ENCODE results near the gene SLC39A9.

SLC39A9 gene

DNA sequence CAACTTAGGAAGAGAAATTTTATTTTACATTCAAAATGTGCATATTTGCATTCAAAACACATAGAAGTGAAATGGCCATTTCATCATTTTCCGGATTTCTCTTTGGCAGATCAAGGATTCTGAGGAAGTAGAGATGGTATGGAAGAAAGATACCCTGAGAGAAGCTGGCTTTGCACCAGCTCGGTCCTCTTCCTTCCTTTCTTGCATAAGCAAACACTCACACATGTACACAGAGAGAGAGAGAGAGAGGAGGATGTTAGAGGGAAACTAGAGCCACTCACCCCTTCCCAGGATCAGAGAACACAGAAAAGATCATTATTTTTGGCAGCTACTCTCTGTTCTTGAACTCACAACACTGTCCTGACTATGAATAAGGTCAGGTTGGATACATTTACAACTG lies 70.5 kb downstream of the SLC39A9 start:
- TF ChIP-seq GATA3 (IDR thresholded peaks at IDR 0.05; ENCODE audit: low read depth, low read length) = no peak

- TF ChIP-seq GATA2 (IDR thresholded peaks at IDR 0.05; ENCODE audit: low read depth, low read length) (no peak), GATA3 (IDR thresholded peaks at IDR 0.05; ENCODE audit: low read depth, low read length) (no peak)
Observed at GRCh38 chr14:69471436-69471835, 72.9 kb downstream of the SLC39A9 start.

GRCh38 chr14:69471916-69472315 lies 73.4 kb downstream of the SLC39A9 start:
- TF ChIP-seq GATA2 (IDR thresholded peaks at IDR 0.05; ENCODE audit: low read depth, low read length) (no peak), GATA3 (IDR thresholded peaks at IDR 0.05; ENCODE audit: low read depth, low read length) (no peak)

- TF ChIP-seq GATA2 (IDR thresholded peaks at IDR 0.05; ENCODE audit: low read depth, low read length) = no peak
- no peak for TF ChIP-seq GATA3 (IDR thresholded peaks at IDR 0.05; ENCODE audit: low read depth, low read length)
Observed at GRCh38 chr14:69473260-69473659, 74.8 kb downstream of the SLC39A9 start.

DNA sequence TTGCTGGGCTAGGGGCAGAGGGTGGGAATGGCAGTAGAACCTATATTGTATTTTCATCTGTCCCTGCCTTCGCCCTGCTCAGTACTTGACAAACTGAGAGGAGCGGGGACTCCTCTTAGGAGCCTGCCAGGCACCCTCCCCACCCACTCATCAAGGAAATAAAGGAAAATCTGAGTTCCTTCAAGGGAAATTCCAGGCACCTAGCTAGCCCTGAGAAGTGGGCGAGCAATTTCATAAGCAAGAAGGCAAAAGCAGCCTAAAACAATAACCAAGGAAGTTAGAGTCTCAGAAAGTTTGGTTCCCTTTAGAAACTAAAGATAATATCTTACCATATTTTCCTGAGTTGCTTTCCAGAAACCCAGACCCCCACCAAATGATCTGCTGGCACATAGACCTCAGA lies 75.5 kb downstream of the SLC39A9 start:
- no peak for TF ChIP-seq GATA3 (IDR thresholded peaks at IDR 0.05; ENCODE audit: low read depth, low read length)
- no peak for TF ChIP-seq GATA2 (IDR thresholded peaks at IDR 0.05; ENCODE audit: low read depth, low read length)

DNA sequence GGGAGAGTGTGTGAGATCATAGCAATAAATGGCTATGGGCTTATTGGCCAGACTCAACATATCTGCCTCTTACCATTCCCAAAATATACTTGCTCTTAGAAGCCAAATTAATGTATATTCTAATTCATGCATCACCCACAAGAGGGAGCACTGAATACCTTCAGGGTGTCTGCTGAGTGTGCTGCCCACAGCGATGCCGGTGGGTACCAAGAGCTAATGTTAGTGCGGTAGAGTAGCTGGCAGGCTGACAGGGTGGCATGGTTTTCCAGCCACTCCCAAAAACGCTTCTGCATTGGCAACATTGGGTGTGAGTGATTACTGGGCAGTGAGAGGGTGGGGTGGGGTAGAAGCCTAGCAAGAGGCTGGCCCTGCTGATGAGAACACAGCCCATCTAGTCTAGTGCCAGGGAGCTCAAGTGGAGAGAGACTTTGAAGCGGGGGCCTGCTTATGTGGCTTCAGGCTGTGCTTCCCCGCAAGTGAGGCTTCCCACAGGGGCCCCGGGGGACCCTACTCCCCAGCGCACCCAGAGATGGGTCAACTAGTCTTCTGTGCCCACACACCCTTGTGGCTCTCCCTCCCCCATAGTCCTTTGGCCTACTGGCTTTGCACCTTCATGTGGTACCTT lies 76.8 kb downstream of the SLC39A9 start:
- TF ChIP-seq GATA3 (IDR thresholded peaks at IDR 0.05; ENCODE audit: low read depth, low read length) = no peak
- TF ChIP-seq GATA2 (IDR thresholded peaks at IDR 0.05; ENCODE audit: low read depth, low read length) = no peak

GRCh38 chr14:69479696-69480095 lies 81.2 kb downstream of the SLC39A9 start:
- TF ChIP-seq GATA2 (IDR thresholded peaks at IDR 0.05; ENCODE audit: low read depth, low read length) (no peak), GATA3 (IDR thresholded peaks at IDR 0.05; ENCODE audit: low read depth, low read length) (no peak)

GRCh38 chr14:69480136-69480535 lies 81.6 kb downstream of the SLC39A9 start:
- TF ChIP-seq GATA3 (IDR thresholded peaks at IDR 0.05; ENCODE audit: low read depth, low read length) (no peak), GATA2 (IDR thresholded peaks at IDR 0.05; ENCODE audit: low read depth, low read length) (no peak)

DNA sequence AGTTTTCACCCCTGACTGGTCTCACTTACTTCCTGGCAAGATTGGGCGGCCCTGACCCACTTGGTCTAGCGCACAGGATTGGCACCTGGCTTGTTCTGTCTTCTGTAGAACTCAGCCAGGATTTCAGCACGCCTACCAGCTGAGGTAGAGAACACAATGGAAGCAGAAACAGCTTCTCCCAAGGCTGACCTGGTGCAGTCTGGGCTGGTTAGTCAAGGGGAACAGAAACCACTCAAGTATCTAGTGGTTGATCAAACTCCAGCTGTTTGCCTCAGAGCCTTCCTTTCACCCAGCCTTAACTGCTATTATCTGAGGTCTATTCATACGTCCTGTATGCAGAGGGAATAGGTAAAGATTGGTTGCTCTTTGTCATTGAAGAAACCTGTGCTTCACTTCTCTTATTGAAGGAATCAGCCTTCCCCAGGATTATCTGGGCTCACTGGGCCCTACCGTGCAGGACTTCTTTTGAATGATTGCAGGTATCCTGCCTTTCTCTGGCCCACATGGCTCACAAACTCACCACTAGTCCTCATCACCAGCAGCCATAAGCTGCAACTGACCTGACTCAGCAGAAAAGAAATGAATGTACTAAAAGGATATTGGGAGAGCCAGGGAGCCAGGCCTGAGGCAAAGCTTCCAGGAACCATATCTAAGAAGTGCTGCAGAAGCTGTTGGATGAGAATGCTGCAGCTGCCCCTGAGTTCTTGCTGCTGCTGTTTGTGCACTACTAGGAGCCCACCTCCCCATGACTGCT lies 83.5 kb downstream of the SLC39A9 start:
- TF ChIP-seq GATA3 (IDR thresholded peaks at IDR 0.05; ENCODE audit: low read depth, low read length) (no peak), GATA2 (IDR thresholded peaks at IDR 0.05; ENCODE audit: low read depth, low read length) (no peak)

DNA sequence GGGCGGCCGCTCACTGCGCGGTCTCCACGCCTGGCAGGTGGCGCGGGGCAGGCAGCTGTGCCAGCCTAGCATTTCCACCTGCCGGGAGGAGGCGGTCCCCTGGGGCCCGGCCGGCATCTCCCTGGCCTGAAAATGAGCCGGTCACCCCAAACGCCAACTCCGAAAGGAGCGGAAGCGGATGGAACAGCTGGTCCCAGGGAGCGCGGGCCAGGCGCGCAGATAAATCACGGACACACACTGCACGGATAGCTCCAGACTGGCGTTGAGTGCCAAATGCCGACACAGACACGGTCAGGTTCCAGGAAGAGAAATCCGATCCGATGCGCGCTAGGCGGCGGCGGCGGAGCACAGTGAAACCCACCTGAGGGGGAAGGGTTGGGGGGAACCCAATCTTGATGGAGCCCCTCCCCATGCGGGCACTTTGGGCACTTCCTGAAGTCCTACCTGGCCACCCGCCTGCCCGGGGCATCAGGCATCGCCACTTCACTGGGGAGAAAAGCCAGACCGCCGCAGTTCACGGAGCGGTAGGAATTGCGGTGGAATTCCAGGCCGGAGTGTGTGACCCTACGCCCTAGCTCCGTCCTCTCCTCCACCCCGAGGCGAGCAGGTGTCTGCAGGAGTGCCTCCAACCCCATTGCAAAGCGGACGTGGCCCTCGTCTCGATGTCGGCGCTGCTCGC lies 85.4 kb downstream of the SLC39A9 start:
- no peak for TF ChIP-seq GATA2 (IDR thresholded peaks at IDR 0.05; ENCODE audit: low read depth, low read length)
- TF ChIP-seq GATA3 (IDR thresholded peaks at IDR 0.05; ENCODE audit: low read depth, low read length) = no peak

- TF ChIP-seq GATA2 (IDR thresholded peaks at IDR 0.05; ENCODE audit: low read depth, low read length) = no peak
- no peak for TF ChIP-seq GATA3 (IDR thresholded peaks at IDR 0.05; ENCODE audit: low read depth, low read length)
Observed at GRCh38 chr14:69484444-69485314, 86.2 kb downstream of the SLC39A9 start, which contains the start of gene PLEKHD1. Gene PLEKHD1, plus strand, starts transcription at chr14:69484728. Its CDS starts 238 bp downstream, at chr14:69484966.

GRCh38 chr14:69485315-69485660 lies 86.8 kb downstream of the SLC39A9 start:
- TF ChIP-seq GATA2 (IDR thresholded peaks at IDR 0.05; ENCODE audit: low read depth, low read length) = no peak
- TF ChIP-seq GATA3 (IDR thresholded peaks at IDR 0.05; ENCODE audit: low read depth, low read length) = no peak

DNA sequence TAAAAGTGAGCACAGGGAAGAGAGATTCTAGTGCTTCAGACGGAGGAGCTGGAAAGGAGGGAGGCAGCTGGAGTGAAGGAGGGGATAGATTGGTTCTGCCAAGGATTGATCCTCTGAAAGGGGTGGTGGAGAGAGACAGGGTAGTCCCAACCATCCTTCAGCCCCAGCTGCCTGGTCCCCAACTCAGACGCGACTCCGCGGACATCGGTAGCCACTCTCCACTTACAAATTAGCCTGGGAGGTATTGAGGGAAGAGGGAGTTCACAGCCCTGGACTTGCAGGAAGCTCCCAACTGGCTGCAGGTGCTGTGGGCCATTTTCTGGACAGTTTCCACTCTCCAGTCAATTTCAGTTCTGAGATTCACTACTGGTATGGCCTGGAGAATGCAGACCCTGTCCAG lies 87.2 kb downstream of the SLC39A9 start:
- TF ChIP-seq GATA3 (IDR thresholded peaks at IDR 0.05; ENCODE audit: low read depth, low read length) (no peak), GATA2 (IDR thresholded peaks at IDR 0.05; ENCODE audit: low read depth, low read length) (no peak)

GRCh38 chr14:69487226-69487625 lies 88.7 kb downstream of the SLC39A9 start:
- no peak for TF ChIP-seq GATA3 (IDR thresholded peaks at IDR 0.05; ENCODE audit: low read depth, low read length)
- no peak for TF ChIP-seq GATA2 (IDR thresholded peaks at IDR 0.05; ENCODE audit: low read depth, low read length)
